Activated CD4-positive, alpha-beta memory T cell treated with anti-CD3 and anti-CD28 coated beads for 36 hours (primary cell): ENCODE measurements around the gene ING1. TPM values are rescaled to one million over a fixed set of nuclear protein-coding genes. Genes with fewer than 3 reads are reported as not detected.
A peak's percentile ranks its signal among the peaks of the same experiment; 100 is the strongest.
"Not testable (repeated sequence)": the region's sequence is repeated elsewhere in the genome, so short reads cannot be mapped to it uniquely, and the experiment has no call there.

Experiments used
- CTCF ChIA-PET: fragments of 350-600 bp; sonication (Branson Sonifier 250); formaldehyde crosslinking; loops from one replicate; lab custom pipeline; 2021; ENCODE audit warnings: antibody characterized with exemption, inconsistent platforms; lab: Charles Lee
- POLR2A ChIA-PET: fragments of 350-600 bp; sonication (Branson Sonifier 250); formaldehyde crosslinking; loops from one replicate; lab custom pipeline; 2021; ENCODE audit warnings: antibody characterized with exemption; lab: Charles Lee
- DNase-seq: peaks from one replicate; pipeline ENCODE4 v3.0.0-alpha.2; 2020
- H3K27ac Mint-ChIP-seq: one replicate; pipeline ENCODE4 v1.8.0; 2021; ENCODE audit warnings: mixed read lengths
- H3K27me3 Mint-ChIP-seq: one replicate; pipeline ENCODE4 v1.8.0; 2021; ENCODE audit warnings: mixed read lengths
- H3K36me3 Mint-ChIP-seq: one replicate; pipeline ENCODE4 v1.8.0; 2021; ENCODE audit warnings: mixed read lengths
- H3K4me1 Mint-ChIP-seq: one replicate; pipeline ENCODE4 v1.8.0; 2021; ENCODE audit warnings: low read depth, mixed read lengths
- H3K4me3 Mint-ChIP-seq: one replicate; pipeline ENCODE4 v1.8.0; 2021; ENCODE audit warnings: mild to moderate bottlenecking, mixed read lengths
- H3K9me3 Mint-ChIP-seq: one replicate; pipeline ENCODE4 v1.8.0; 2021; ENCODE audit warnings: mixed read lengths
- intact Hi-C: fragments of 100-400 bp; cut with micrococcal nuclease; formaldehyde crosslinking; loops from one replicate; pipeline ENCODE4 v1.15.1; 2023
- total RNA-seq, 2 experiments: library from RNA; stranded (reverse); gene quantifications; one replicate each; pipeline ENCODE4 v1.2.3, GENCODE V29; 2021

Gene ING1
- 10 to 100 TPM; 18.4 to 18.7 TPM for total RNA-seq

- POLR2A ChIA-PET = interaction anchor here (2.2 kb wide), 1 partner anchor 200 kb away, joined by 7 read pairs; no protein-coding TSS in a partner anchor
These were observed at the start of gene ING1 for GRCh38 chr13:110713642-110713952. Gene ING1, plus strand, starts transcription at chr13:110713700. Its CDS starts 450 bp downstream, at chr13:110714150.

GRCh38 chr13:110664041-110664440, 49.5 kb upstream of the ING1 start:
- CTCF ChIA-PET = interaction anchor here (1.4 kb wide), 1 partner anchor 17 kb away, joined by 3 read pairs; no protein-coding TSS in a partner anchor

More at GRCh38 chr13:110713642-110713952, at the start of gene ING1:
- no peak for DNase-seq
- Mint-ChIP-seq H3K4me1 (peaks cover 27% of the 10 kb centered on the region), H3K27ac (peak within 1 kb of the TSS; percentile 98), H3K36me3 (peaks cover 4% of the 10 kb centered on the region), H3K4me3 (peak within 1 kb of the TSS; percentile 96), H3K27me3 (no peaks in the 10 kb centered on the region), H3K9me3 (no peaks in the 10 kb centered on the region)
- CTCF ChIA-PET = no interaction called here
- intact Hi-C loops = loop anchor here (1.0 to 10.0 kb wide), 3 partner anchors 252 to 471 kb away; no protein-coding TSS in a partner anchor

GRCh38 chr13:110664673-110665072, 48.8 kb upstream of the ING1 start:
- no peak for DNase-seq
- intact Hi-C loops = no loop called here
- ChIA-PET POLR2A (no interaction called here), CTCF (interaction anchor here (1.4 kb wide), 1 partner anchor 17 kb away, joined by 3 read pairs; no protein-coding TSS in a partner anchor)
- H3K36me3 Mint-ChIP-seq = peaks cover 60% of the 10 kb centered on the region
- H3K9me3 Mint-ChIP-seq = peaks cover 8% of the 10 kb centered on the region
- no peaks in the 10 kb centered on the region for H3K27me3 Mint-ChIP-seq
- no peak overlapping the region for H3K4me3 Mint-ChIP-seq
- H3K27ac Mint-ChIP-seq = no peak overlapping the region
- H3K4me1 Mint-ChIP-seq = peaks cover 6% of the 10 kb centered on the region

More at GRCh38 chr13:110664041-110664440, 49.5 kb upstream of the ING1 start:
- DNase-seq = no peak
- peaks cover 11% of the 10 kb centered on the region for H3K4me1 Mint-ChIP-seq
- POLR2A ChIA-PET = no interaction called here
- no peak overlapping the region for H3K27ac Mint-ChIP-seq
- H3K27me3 Mint-ChIP-seq = no peaks in the 10 kb centered on the region
- peaks cover 61% of the 10 kb centered on the region for H3K36me3 Mint-ChIP-seq
- H3K9me3 Mint-ChIP-seq = peaks cover 8% of the 10 kb centered on the region
- H3K4me3 Mint-ChIP-seq = no peak overlapping the region
- intact Hi-C loops = no loop called here

- Mint-ChIP-seq H3K4me3 (no peak overlapping the region), H3K27me3 (no peaks in the 10 kb centered on the region), H3K27ac (no peak overlapping the region), H3K9me3 (peaks cover 8% of the 10 kb centered on the region), H3K36me3 (peaks cover 58% of the 10 kb centered on the region), H3K4me1 (peaks cover under 1% of the 10 kb centered on the region)
- ChIA-PET CTCF (interaction anchor here (1.4 kb wide), 1 partner anchor 16 kb away, joined by 3 read pairs; no protein-coding TSS in a partner anchor), POLR2A (no interaction called here)
- no peak for DNase-seq
- intact Hi-C loops = no loop called here
These were observed 47.8 kb upstream of the ING1 start for GRCh38 chr13:110665491-110666254.

- CTCF ChIA-PET = interaction anchor here (1.0 kb wide), 1 partner anchor 73 kb away, joined by 3 read pairs; no protein-coding TSS in a partner anchor
- Mint-ChIP-seq H3K4me1 (peaks cover 5% of the 10 kb centered on the region), H3K27ac (no peak overlapping the region), H3K9me3 (peaks cover 7% of the 10 kb centered on the region), H3K36me3 (peaks cover 59% of the 10 kb centered on the region), H3K4me3 (no peak overlapping the region), H3K27me3 (no peaks in the 10 kb centered on the region)
- no peak for DNase-seq
- POLR2A ChIA-PET = no interaction called here
- intact Hi-C loops = no loop called here
These were observed 47.3 kb upstream of the ING1 start for GRCh38 chr13:110666255-110666533.

GRCh38 chr13:110669036-110669435, 44.5 kb upstream of the ING1 start:
- CTCF ChIA-PET = no interaction called here
- intact Hi-C loops = no loop called here
- Mint-ChIP-seq H3K36me3 (peaks cover 49% of the 10 kb centered on the region), H3K27me3 (no peaks in the 10 kb centered on the region), H3K4me3 (no peak overlapping the region), H3K4me1 (peaks cover 10% of the 10 kb centered on the region), H3K9me3 (no peaks in the 10 kb centered on the region), H3K27ac (no peak overlapping the region)
- DNase-seq = no peak
- POLR2A ChIA-PET = no interaction called here

- POLR2A ChIA-PET = not testable (repeated sequence)
- peaks cover 55% of the 10 kb centered on the region for H3K36me3 Mint-ChIP-seq
These were observed 43.7 kb upstream of the ING1 start for GRCh38 chr13:110669814-110670213.

GRCh38 chr13:110676595-110677587, 36.6 kb upstream of the ING1 start:
- ChIA-PET POLR2A (interaction anchor here (0.9 kb wide), 1 partner anchor 39 kb away, joined by 3 read pairs; no protein-coding TSS in a partner anchor), CTCF (interaction anchor here (0.7 to 1.0 kb wide), 2 partner anchors 143 to 355 kb away, joined by 4 to 5 read pairs; no protein-coding TSS in a partner anchor)
- H3K9me3 Mint-ChIP-seq = peaks cover 2% of the 10 kb centered on the region
- intact Hi-C loops = no loop called here
- peak; percentile 41 for DNase-seq
- H3K4me3 Mint-ChIP-seq = no peak overlapping the region
- H3K4me1 Mint-ChIP-seq = peaks cover 21% of the 10 kb centered on the region
- H3K27me3 Mint-ChIP-seq = no peaks in the 10 kb centered on the region
- H3K36me3 Mint-ChIP-seq = peaks cover 64% of the 10 kb centered on the region
- no peak overlapping the region for H3K27ac Mint-ChIP-seq

More at GRCh38 chr13:110669814-110670213, 43.7 kb upstream of the ING1 start:
- H3K4me1 Mint-ChIP-seq, H3K27ac Mint-ChIP-seq, intact Hi-C loops, CTCF ChIA-PET, H3K27me3 Mint-ChIP-seq, H3K4me3 Mint-ChIP-seq, DNase-seq, H3K9me3 Mint-ChIP-seq: not testable (repeated sequence)

- Mint-ChIP-seq H3K27me3 (no peaks in the 10 kb centered on the region), H3K4me1 (peaks cover 17% of the 10 kb centered on the region), H3K9me3 (peaks cover 2% of the 10 kb centered on the region), H3K27ac (no peak overlapping the region), H3K36me3 (peaks cover 61% of the 10 kb centered on the region), H3K4me3 (no peak overlapping the region)
- ChIA-PET CTCF (no interaction called here), POLR2A (interaction anchor here (0.9 kb wide), 1 partner anchor 38 kb away, joined by 3 read pairs; no protein-coding TSS in a partner anchor)
- DNase-seq = no peak
- intact Hi-C loops = no loop called here
These were observed 35.6 kb upstream of the ING1 start for GRCh38 chr13:110677731-110678545.

- peaks cover 17% of the 10 kb centered on the region for H3K4me1 Mint-ChIP-seq
- no peak overlapping the region for H3K4me3 Mint-ChIP-seq
- ChIA-PET CTCF (interaction anchor here (1.0 to 3.5 kb wide), 6 partner anchors 9 to 138 kb away, joined by 3 to 39 read pairs (median 3); no protein-coding TSS in a partner anchor), POLR2A (no interaction called here)
- intact Hi-C loops = no loop called here
- no peak overlapping the region for H3K27ac Mint-ChIP-seq
- no peak for DNase-seq
- no peaks in the 10 kb centered on the region for H3K27me3 Mint-ChIP-seq
- H3K9me3 Mint-ChIP-seq = no peaks in the 10 kb centered on the region
- peaks cover 47% of the 10 kb centered on the region for H3K36me3 Mint-ChIP-seq
These were observed 32.6 kb upstream of the ING1 start for GRCh38 chr13:110680852-110681251.

- Mint-ChIP-seq H3K27me3 (no peaks in the 10 kb centered on the region), H3K9me3 (no peaks in the 10 kb centered on the region), H3K36me3 (peaks cover 37% of the 10 kb centered on the region), H3K27ac (no peak overlapping the region), H3K4me3 (no peak overlapping the region), H3K4me1 (peaks cover 7% of the 10 kb centered on the region)
- intact Hi-C loops = no loop called here
- CTCF ChIA-PET = interaction anchor here (0.7 to 3.5 kb wide), 8 partner anchors 15 to 560 kb away, joined by 3 to 39 read pairs (median 3); no protein-coding TSS in a partner anchor
- DNase-seq = no peak
- POLR2A ChIA-PET = no interaction called here
These were observed 31.5 kb upstream of the ING1 start for GRCh38 chr13:110681868-110682550.
